Measurements from ENCODE around the gene PARK7.

GRCh38 chr1:7953850-7954609, 7.5 kb upstream of the PARK7 start:
- no peak for TF ChIP-seq CTCF (IDR thresholded peaks at IDR 0.05)
- peak; percentile 89 for TF ChIP-seq POLR2A (IDR thresholded peaks at IDR 0.05)

Measured in right lobe of liver (tissue), 4 donors.